ENCODE results near the gene AGFG2. TPM values are rescaled to one million over a fixed set of nuclear protein-coding genes. Genes with fewer than 3 reads are reported as not detected.
"Not testable (repeated sequence)": the region's sequence is repeated elsewhere in the genome, so short reads cannot be mapped to it uniquely, and the experiment has no call there.

AGFG2 gene
- total RNA-seq, 2 donors from 2014 or later = 39.4 to 51.6 TPM

GRCh38 chr7:100546926-100547800 is 8.2 kb downstream of the AGFG2 start:
- no peak overlapping the region for H3K4me3 ChIP-seq
- peaks cover 8% of the 10 kb centered on the region for H3K36me3 ChIP-seq
- ATAC-seq (ENCODE audit: insufficient number of reproducible peaks, low FRiP score, low read depth) = no peak
- peaks cover 41 to 57% of the 10 kb centered on the region in 2 donors for H3K4me1 ChIP-seq (ENCODE audit: control insufficient read depth in 1 of 2, low read depth in 2 of 2)
- no peaks in the 10 kb centered on the region for H3K9me3 ChIP-seq
- TF ChIP-seq CTCF (IDR thresholded peaks at IDR 0.05) = no peak
- no peaks in the 10 kb centered on the region for H3K27me3 ChIP-seq (replicated peaks; ENCODE audit: insufficient read depth)
- H3K27ac ChIP-seq = peak overlapping the region; percentile 87 to 97
- no peak for DNase-seq (ENCODE audit: low spot score)

GRCh38 chr7:100547872-100548271 is 8.9 kb downstream of the AGFG2 start:
- DNase-seq (ENCODE audit: low spot score) (no peak), ATAC-seq (ENCODE audit: insufficient number of reproducible peaks, low FRiP score, low read depth) (no peak)
- Histone ChIP-seq H3K27me3 (replicated peaks; ENCODE audit: insufficient read depth) (no peaks in the 10 kb centered on the region), H3K9me3 (no peaks in the 10 kb centered on the region), H3K36me3 (peaks cover 15% of the 10 kb centered on the region), H3K4me3 (no peak overlapping the region), H3K27ac (peak overlapping the region; percentile 87 to 97), H3K4me1 (ENCODE audit: control insufficient read depth in 1 of 2, low read depth in 2 of 2) (peaks cover 41 to 57% of the 10 kb centered on the region in 2 donors)
- TF ChIP-seq CTCF (IDR thresholded peaks at IDR 0.05) = no peak

GRCh38 chr7:100548446-100548845 is 9.4 kb downstream of the AGFG2 start:
- H3K27me3 ChIP-seq (replicated peaks; ENCODE audit: insufficient read depth); H3K9me3 ChIP-seq; DNase-seq (ENCODE audit: low spot score); ATAC-seq (ENCODE audit: insufficient number of reproducible peaks, low FRiP score, low read depth); H3K4me3 ChIP-seq: not testable (repeated sequence)
- H3K36me3 ChIP-seq = peaks cover 19% of the 10 kb centered on the region
- H3K27ac ChIP-seq = peak overlapping the region; percentile 87 to 97
- peaks cover 41 to 57% of the 10 kb centered on the region in 2 donors for H3K4me1 ChIP-seq (ENCODE audit: control insufficient read depth in 1 of 2, low read depth in 2 of 2)

- ATAC-seq (ENCODE audit: insufficient number of reproducible peaks, low FRiP score, low read depth) = no peak
- H3K27ac ChIP-seq = no peak overlapping the region
- TF ChIP-seq CTCF (IDR thresholded peaks at IDR 0.05) = no peak
- H3K27me3 ChIP-seq (replicated peaks; ENCODE audit: insufficient read depth) = no peaks in the 10 kb centered on the region
- H3K4me3 ChIP-seq = no peak overlapping the region
- H3K4me1 ChIP-seq (ENCODE audit: control insufficient read depth in 1 of 2, low read depth in 2 of 2) = peaks cover 12 to 17% of the 10 kb centered on the region in 2 donors
- no peaks in the 10 kb centered on the region for H3K9me3 ChIP-seq
- no peak for DNase-seq (ENCODE audit: low spot score)
- peaks cover 36% of the 10 kb centered on the region for H3K36me3 ChIP-seq
Observed at GRCh38 chr7:100552532-100552931, 13.5 kb downstream of the AGFG2 start.

- TF ChIP-seq CTCF (IDR thresholded peaks at IDR 0.05) = no peak
- H3K36me3 ChIP-seq = peaks cover 36% of the 10 kb centered on the region
- no peaks in the 10 kb centered on the region for H3K9me3 ChIP-seq
- no peak overlapping the region for H3K4me3 ChIP-seq
- ATAC-seq (ENCODE audit: insufficient number of reproducible peaks, low FRiP score, low read depth) (no peak), DNase-seq (ENCODE audit: low spot score) (no peak)
- no peaks in the 10 kb centered on the region for H3K27me3 ChIP-seq (replicated peaks; ENCODE audit: insufficient read depth)
- peaks cover 7 to 12% of the 10 kb centered on the region in 2 donors for H3K4me1 ChIP-seq (ENCODE audit: control insufficient read depth in 1 of 2, low read depth in 2 of 2)
- no peak overlapping the region for H3K27ac ChIP-seq
Observed at GRCh38 chr7:100553032-100553431, 14.0 kb downstream of the AGFG2 start.

All from thoracic aorta (tissue), 2 donors.